Measurements from ENCODE around the gene PLD1.

DNA sequence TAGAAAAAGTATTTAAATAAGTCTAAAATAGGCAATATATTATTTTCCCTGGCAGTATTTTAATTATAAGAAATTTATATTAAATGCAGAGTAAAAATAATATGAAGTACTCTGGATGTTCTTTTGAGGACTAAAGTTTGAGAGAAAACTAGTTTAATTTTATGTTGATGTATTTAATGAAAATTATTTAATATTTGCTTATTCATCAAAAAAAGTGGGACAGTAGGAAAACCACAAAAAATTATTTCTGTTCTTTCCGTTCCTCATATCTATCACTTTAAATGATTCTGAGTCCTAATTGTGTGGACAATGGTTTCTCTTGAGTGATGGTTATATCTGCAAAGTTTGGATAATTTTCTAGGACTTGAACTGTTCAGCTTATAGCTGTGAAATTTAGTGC, 202.8 kb downstream of the PLD1 start:
- TF ChIP-seq POLR2AphosphoS5 (IDR thresholded peaks at IDR 0.05) (no peak), POLR2A (IDR thresholded peaks at IDR 0.05) (no peak)

Measured in transverse colon (tissue), 3 donors.